GM21515 (cell line): ENCODE data around the gene EHD2.
"Not testable (repeated sequence)": the region's sequence is repeated elsewhere in the genome, so short reads cannot be mapped to it uniquely, and the experiment has no call there.

Source experiments
- ATAC-seq: cut with Tn5 transposase; IDR thresholded peaks from one replicate; pipeline ENCODE4 v1.9.1; 2021; ENCODE audit not compliant: unreplicated experiment

EHD2 gene

GRCh38 chr19:47745010-47745901 is 32.0 kb downstream of the EHD2 start, which contains the start of gene NOP53:
Gene NOP53, plus strand, starts transcription at chr19:47745546. Its CDS starts 14 bp downstream, at chr19:47745560.
- ATAC-seq: peak; percentile 58

GRCh38 chr19:47746129-47746528 is 32.9 kb downstream of the EHD2 start:
- ATAC-seq: not testable (repeated sequence)

DNA sequence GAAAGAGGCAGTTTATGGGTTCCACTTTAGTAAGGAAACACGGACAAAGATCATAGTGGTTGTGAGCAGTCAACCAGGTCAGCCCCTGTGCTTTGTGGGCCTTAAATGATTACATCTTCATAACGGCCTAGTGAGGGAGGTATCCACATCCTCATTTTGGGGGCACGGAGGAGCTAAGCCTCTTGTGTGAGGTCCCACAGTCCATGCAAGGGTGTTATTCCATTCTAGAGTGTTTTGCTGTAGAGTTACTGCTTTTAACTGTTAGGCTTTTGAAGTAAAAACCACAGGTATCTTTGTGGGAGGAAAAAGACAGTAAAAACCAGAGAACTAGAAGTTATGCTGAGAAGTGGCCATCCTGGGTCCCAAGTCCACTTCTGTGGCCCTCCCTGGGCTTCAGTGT is 36.1 kb downstream of the EHD2 start:
- no peak for ATAC-seq

GRCh38 chr19:47750752-47751151 is 37.5 kb downstream of the EHD2 start:
- no peak for ATAC-seq

- ATAC-seq: no peak
These were observed 39.4 kb downstream of the EHD2 start for GRCh38 chr19:47752440-47753211.

DNA sequence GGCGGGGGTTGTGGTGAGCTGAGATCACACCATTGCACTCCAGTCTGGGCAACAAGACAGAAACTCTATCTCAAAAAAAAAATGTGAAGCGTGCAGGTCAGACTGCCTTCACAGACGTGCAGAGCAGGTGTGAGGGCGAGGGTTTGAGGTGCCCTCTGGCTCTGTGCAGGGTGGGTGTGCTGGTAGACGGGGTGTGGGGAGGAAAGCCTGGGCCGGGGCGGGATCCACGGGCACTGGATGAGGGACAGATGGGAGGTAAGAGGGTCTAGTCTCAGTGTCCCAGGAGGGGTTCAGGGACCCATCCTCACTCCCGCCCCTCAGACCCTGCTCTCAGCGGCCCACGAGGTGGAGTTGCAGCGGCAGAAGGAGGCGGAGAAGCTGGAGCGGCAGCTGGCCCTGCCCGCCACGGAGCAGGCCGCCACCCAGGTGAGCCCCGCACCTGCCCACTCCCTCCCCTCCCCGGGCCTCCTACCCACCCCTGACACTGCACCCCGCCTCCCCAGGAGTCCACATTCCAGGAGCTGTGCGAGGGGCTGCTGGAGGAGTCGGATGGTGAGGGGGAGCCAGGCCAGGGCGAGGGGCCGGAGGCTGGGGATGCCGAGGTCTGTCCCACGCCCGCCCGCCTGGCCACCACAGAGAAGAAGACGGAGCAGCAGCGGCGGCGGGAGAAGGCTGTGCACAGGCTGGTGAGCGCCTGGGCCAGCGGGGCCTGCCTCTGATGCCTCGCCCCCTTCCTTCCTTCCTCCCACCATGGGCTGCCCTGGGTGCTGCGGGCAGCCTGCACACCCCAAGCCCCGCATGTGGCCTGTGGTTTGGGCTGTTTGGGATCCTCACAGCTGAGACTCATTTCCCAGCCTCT is 41.2 kb downstream of the EHD2 start:
- no peak for ATAC-seq

DNA sequence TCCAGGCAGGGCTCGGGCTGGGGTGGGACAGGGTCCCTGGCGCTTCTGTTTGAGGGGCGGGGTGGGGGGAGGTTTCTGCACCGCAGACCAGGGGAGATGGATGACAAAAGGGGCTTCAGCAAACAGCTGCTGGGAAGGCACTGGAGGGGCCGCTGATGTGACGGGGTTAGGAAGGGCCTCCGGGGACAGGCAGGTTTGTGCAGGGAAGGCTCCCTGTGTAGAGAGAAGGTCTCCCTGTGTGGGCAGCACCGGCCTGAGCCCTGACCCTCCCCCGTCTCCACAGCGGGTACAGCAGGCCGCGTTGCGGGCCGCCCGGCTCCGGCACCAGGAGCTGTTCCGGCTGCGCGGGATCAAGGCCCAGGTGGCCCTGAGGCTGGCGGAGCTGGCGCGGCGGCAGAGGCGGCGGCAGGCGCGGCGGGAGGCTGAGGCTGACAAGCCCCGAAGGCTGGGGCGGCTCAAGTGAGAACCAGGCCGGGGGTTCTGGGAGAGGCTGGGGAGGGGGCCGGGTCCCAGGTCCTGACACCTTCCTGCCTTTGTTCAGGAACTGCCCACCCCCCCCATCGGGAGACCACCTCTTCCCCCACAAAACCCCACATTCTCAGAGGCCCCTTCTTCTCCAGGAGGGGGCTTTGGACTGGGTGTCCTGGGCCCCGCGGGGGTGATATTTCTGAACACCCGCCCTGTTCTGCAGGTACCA is 42.0 kb downstream of the EHD2 start:
- ATAC-seq: no peak

DNA sequence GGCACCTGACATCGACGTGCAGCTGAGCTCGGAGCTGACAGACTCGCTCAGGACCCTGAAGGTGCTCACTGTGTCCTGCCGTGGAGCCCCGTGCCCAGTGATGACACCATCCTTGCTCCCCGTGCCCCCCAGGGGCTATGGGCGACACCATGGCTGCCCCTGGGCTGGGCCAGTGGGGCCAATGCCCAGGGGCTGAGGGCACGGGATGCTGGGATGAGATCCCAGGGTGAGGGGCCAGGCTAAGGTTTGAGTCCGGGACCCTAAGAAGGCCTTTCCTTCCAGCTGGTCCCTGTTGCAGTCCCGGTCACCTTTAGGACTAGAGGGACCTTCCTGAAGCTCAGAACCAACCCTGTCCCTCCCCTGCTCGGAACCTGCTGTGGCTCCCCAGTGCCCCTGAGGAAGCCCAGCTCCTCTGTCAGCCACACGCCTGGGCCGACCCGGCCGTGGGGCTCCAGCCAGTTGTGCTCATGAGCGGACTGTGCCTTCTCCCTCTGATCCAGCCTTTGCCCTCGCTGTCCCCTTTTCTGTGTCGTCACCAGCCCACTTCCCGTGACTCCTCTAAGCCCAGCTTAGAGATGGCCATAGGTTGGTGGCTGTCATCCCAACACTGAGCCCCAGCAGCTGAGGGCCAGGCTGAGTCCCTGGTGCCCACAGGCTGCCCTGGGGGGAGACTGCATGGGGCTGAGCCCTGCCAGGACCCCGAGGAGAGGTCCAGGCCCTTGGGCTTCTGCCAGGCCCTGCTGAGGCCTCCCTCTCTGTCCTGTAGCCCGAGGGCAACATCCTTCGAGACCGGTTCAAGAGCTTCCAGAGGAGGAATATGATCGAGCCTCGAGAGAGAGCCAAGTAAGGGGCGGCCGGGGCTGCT is 42.8 kb downstream of the EHD2 start:
- ATAC-seq: no peak

GRCh38 chr19:47756627-47756929 is 43.4 kb downstream of the EHD2 start:
- ATAC-seq: no peak

- no peak for ATAC-seq
These were observed 43.9 kb downstream of the EHD2 start for GRCh38 chr19:47756953-47757608.

DNA sequence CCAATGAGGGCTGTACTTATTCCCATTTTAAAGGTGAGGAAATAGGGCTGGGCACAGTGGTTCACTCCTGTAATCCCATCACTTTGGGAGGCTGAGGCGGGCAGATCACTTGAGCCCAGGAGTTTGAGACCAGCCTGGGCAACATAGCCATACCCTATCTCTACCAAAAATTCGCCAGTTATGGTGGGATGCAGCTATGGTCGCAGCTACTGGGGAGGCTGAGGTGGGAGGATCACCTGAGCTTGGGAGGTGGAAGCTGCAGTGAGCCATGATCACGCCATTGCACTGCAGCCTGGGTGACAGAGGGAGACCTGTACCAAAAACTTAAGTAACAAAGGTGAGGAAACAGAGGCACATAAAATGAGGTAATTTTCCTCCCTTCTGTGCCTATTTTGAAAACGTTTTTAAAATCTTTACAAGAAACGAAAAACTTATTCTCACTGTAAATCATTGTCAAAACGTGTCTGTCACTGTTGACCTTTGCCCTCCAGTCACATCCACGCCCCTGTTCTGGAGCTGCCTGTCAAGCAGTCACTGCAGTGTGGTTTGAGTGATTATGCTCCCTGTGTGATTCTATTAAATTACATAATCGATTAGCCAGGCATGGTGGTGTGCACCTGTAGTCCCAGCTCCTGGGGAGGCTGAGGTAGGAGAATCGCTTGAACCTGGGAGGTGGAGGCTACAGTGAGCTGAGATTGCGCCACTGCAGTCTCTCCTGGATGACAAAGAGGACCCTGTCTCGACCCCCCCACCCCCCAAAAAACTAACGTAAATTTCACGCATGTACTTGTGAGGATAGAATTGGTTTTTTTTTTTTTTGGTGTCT is 44.6 kb downstream of the EHD2 start:
- ATAC-seq: no peak

DNA sequence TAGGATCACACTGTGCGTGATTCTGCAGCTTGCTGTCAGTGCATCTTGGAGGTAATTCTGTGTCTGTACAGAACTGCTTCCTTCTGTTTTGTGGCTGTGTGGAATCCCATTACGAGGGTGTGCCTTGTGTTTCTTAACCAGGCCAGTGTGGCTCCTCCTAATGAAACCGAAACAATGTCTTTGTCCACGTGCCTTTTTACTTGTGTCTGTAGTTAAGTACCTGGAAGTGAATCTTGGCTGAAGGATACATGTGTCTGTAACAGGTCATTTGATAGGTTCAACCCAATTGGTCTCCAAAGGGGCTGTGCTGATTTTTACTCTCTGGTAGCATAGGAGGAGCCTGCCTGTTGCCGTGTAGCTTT is 45.2 kb downstream of the EHD2 start:
- no peak for ATAC-seq

DNA sequence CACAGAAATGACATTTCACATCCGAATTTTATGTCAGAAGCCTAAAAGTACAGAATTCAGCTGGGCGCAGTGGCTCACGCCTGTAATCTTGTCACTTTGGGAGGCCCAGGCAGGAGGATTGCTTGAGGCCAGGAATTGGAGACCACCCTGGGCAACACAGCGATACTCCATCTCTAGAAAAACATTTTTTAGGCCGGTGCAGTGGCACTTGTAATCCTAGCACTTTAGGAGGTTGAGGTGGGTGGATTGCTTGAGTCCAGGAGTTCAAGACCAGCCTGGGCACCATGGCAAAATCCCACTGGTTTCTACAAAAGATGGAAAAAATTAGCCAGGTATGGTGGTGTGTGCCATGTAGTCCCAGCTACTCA is 47.4 kb downstream of the EHD2 start:
- ATAC-seq: no peak

DNA sequence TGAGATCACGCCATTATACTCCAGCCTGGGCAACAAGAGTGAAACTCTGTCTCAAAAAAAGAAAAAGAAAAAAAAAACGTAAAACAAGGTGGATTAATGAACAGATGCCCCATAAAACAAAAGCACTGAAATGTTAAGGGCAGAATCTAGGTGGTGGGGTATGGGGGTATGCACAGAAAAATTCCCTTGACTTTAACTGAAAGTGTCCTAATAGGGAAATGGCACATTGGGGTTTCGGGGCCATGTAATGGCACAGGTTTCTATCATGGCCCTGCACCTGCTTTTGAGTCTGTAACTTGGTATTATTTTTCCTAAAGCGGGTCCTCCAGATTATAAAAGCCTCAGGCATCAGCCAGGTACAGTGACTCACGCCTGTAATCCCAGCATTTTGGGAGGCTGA is 48.3 kb downstream of the EHD2 start:
- no peak for ATAC-seq

DNA sequence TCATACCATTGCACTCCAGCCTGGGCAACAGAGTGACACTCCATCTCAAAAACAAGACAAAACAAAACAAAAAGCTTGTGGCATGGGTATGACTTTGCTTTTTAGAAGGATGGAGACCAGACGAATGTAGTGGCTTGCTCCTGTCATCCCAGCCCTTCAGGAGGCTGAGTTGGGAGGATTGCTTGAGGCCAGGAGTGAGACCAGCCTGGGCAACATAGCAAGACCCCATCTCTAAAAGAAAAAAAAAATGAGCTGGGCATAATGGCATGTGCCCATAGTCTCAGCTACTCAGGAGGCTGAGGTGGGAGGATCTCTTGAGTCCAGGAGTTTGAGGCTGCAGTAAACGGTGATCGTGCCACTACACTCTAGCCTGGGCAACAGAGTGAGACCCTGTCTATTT is 48.9 kb downstream of the EHD2 start:
- no peak for ATAC-seq

DNA sequence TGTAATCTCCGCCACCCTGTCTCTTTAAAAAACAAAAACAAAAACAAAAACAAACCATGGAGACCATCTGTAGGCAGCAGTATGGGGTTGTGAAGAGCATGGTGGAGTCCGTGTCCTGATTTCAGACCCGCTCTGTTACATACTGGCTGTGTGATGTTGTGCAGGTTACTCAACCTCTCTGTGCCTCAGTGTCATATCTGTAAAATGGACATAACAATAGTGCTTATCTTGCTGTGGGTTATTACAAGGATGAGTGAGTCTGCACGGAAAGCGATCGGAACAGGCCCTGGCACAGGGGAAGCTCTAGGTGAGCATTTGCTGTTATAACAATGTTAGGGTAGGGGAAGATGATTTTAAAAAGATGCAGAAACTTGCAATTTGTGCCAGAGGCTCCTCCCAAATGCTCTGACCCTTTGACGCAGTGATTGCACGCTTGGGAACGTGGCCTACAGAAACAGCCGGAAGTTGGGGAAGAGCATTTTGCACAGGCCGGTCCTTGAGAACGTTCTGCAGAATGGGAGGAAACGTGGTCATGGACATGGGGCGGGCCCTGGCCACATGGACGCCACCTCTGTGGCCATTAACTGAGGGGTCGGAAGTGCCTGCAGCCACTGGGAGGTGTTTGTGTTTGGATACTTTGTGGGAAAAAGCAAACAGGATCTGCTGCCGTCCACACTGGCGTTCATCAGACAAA is 49.5 kb downstream of the EHD2 start:
- no peak for ATAC-seq

GRCh38 chr19:47764705-47765104 is 51.5 kb downstream of the EHD2 start:
- not testable (repeated sequence) for ATAC-seq
